HK-2 (cell line): ENCODE measurements around the gene SMIM36.
"Not testable (repeated sequence)": the region's sequence is repeated elsewhere in the genome, so short reads cannot be mapped to it uniquely, and the experiment has no call there.

Experiments
- DNase-seq: peaks from one replicate; pipeline ENCODE4 v3.0.0-alpha.2; 2018; ENCODE audit not compliant: unreplicated experiment

Gene SMIM36

GRCh38 chr17:55501626-55502025, 9.6 kb downstream of the SMIM36 start:
- DNase-seq, result not testable (repeated sequence)

DNA sequence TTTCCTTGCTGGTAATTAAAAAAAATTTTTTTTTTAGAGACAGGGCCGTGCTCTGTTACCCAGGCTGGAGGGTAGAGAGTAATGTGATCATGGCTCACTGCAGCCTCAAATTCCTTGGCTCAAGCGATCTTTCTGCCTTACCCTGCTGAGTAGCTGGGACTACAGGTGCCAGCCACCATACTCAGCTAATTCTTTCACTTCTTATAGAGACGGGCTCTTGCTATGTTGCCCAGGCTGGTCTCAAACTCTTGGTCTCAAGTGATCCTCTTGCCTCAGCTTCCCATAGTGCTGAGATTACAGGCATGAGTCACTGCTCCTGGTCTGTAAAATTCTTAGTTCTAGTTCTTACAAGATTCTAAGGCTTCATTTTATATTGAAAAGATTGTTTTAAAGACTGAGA, 11.1 kb downstream of the SMIM36 start:
- DNase-seq, result no peak

- DNase-seq, result no peak
Observed at GRCh38 chr17:55496094-55496881, 15.0 kb downstream of the SMIM36 start.

- DNase-seq, result no peak
Observed at GRCh38 chr17:55495239-55495638, 16.0 kb downstream of the SMIM36 start.

- DNase-seq, result no peak
Observed at GRCh38 chr17:55492781-55493341, 18.4 kb downstream of the SMIM36 start.

GRCh38 chr17:55490376-55490775, 20.9 kb downstream of the SMIM36 start:
- DNase-seq, result no peak

- DNase-seq, result no peak
Observed at GRCh38 chr17:55487695-55488432, 23.4 kb downstream of the SMIM36 start.

- no peak for DNase-seq
Observed at GRCh38 chr17:55484575-55484974, 26.7 kb downstream of the SMIM36 start.

DNA sequence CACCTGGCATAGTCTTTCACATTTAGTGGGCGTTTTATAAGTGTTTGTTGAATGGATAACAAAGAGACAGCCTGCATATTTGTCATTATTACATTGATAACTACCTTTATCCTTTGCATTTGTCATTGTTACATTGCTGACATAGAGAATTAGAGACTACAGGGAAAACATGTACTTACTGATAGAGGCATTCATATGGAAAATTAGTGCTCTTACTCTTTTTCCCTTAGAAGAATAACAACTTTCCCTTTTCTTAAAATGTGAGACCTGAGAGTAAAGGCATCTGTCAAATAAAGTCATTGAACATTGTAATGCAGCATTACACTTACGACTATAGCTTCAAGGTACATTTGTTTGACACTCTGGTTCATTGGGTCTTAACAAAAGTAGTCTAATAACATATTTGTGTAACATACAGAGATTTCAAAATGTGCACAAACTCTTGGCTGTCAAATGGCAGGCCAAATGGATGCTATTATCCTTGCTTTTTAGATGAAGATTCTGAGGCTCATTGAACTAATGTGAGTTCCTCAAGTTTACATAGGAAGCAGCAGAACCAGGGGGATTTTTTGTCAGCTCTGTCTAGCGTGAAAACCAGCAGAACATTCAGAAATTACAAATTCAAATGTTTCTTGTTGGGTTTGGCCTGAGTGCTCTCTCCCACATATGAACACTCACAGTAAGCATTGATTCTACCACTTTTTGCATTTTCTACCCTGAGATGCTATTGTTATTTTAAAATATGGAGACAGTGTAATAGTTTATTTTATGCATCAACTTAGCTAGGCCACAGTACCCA, 28.5 kb downstream of the SMIM36 start:
- DNase-seq, result no peak

DNA sequence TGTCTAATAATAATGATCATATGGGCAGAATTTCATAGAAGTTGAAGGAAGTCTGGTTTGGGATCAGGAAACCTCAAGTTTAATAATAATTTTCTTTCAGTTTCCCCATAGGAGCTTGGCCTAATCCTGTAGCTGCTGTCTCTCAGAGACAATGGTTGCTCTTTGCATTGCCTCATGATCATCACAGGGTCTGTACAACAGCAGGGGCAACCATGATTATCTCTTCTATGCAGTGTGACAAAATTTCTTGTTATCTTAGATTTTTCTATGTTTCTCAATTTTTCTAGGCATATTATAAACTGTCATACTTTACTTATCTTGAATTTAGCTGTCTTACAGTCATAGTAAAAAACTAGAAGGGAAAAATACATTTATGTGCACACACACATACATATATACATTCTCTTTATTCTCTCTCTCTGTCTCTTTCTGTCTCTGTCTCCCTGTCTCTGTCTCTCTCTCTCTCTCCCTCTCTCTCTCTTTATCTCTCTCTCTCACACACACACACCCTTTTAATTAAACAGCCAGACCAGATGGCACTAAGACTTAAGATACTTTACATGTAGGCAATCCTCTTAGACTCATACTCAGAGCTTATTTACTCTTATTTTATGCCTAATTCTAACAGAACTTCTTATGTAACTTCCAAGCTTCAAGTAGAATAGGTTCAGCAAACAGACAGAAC, 30.5 kb downstream of the SMIM36 start:
- DNase-seq, result no peak

DNA sequence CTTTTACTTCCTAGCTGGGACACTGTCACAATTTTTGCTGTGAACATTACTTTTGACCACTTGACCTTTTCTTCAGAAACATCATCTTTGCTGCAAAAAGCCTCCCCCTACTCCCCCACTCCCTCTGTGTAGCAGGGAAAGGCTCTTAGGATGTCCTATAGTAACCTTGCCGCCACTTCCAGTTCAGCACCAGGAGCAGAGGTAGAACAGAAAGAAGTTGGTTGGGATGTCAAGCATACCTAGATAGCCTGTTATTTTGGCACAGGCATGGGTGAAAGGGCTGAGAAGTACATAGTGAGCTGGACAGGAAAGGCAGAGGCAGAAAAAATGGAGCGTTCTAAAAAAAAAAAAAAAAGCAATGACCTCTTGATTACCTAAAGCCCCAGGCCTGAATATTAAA, 31.3 kb downstream of the SMIM36 start:
- DNase-seq, result no peak

GRCh38 chr17:55478971-55479370, 32.3 kb downstream of the SMIM36 start:
- no peak for DNase-seq

- no peak for DNase-seq
Observed at GRCh38 chr17:55466671-55467070, 44.6 kb downstream of the SMIM36 start.

DNA sequence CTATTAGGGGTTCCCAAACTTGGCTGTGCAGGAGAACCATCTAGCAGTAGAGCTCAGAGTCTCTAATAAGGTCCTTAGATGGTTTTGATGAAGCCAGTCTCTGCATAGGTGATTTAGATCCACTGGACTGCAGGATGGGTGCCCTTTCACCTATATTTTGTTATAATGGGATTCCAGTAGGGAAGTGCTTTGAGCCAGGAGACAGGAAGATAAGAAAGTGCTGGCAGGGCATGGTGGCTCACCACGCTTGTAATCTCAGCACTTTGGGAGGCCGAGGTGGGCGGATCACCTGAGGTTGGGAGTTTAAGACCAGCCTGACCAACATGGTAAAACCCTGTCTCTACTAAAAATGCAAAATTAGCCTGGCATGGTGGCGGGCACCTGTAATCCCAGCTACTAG, 45.5 kb downstream of the SMIM36 start:
- not testable (repeated sequence) for DNase-seq

- no peak for DNase-seq
Observed at GRCh38 chr17:55463600-55463999, 47.7 kb downstream of the SMIM36 start.

GRCh38 chr17:55462711-55463110, 48.5 kb downstream of the SMIM36 start:
- no peak for DNase-seq

DNA sequence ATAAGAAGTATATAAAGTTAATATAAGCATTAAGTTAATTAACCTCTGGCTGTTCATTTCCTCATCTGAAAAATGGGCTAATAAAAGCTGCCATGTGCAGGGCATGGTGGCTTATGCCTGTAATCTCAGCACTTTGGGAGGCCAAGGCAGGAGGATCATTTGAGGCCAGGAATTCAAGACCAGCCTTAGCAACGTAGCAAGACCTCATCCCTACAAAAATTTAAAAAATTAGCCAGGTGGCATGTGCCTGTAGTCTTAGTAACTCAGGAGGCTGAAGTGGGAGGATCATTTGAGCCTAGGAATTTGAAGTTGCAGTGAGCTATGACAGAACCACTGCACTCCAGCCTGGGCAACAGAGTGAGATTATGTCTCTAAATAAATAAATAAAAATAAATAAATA, 49.0 kb downstream of the SMIM36 start:
- DNase-seq, result no peak

- DNase-seq, result peak; percentile 41
Observed at GRCh38 chr17:55458978-55459377, 52.3 kb downstream of the SMIM36 start.

DNA sequence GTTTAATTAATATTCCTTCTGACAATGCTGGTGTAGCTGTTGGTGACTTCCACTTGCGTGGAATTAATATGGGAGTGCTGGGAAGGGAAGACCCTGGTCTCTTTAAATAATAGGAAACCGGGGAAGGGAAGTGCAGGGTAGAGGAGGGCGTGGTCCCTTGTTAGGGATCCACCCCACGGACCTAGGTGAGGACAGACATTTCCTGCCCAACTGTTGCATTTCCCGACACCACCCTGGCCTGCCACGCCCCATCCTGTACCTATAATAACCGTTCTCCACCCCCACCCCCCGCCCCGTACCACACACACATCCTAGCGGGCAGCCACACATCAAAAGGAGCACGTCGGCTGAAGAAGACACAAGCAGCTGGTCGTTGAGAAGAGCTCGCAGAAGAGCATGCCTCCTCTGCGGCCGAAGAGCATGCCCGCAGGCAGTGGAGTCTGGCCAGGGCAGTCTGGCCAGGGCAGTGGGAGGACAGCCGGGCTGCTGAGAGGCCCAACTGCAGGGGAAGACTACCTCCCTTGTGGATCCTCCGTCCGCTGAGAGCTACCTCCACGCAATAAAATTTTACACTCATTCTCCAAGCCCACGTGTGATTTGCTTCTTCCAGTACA, 52.9 kb downstream of the SMIM36 start:
- DNase-seq, result no peak

DNA sequence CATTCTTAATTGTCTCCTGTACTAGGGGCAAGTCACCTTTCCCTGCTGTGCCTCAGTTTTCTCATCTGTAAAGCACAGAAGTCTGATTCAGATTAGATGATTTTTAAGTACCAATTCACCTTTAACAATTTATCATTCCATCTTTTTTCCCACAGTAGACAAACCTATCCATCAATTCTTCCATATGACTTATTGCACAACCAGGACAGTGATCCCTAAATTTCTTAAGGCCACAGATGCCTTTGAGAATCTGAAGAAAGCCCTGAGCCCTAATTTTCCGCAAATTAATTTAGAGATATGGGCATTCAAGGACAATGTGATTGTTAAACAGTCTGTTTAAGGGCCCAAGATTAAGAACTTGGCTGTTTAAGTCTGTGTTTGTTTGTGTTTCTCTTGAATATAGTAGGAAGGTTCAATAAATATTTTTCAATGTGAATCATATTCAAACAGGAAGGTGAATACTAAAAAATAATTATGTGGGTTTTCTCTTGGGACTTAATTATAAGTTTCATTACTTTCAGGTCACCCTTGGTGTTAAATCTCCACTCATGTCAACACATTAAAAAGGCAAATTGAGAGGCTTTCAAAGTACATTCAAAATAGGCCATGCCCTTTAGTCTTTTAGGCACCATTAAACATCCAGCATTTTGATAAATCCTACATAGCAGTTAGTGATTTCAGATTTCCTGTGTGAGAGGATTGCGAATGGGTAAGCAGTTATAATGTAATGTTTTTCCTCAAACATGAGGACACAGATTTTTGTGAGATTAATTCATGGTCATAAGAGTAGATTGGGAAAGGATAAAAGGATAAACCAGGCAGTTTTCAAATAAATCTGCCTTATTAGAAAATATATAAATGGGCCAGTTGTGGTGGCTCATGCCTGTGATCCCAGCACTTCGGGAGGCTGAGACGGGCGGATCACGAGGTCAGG, 54.7 kb downstream of the SMIM36 start:
- DNase-seq, result no peak
